CD4-positive, alpha-beta T cell treated with Interleukin-17A for 4 hours (primary cell): ENCODE results near the gene EXOC6B.
"Not testable (repeated sequence)": the region's sequence is repeated elsewhere in the genome, so short reads cannot be mapped to it uniquely, and the experiment has no call there.

Experiments used
- DNase-seq: peaks from one replicate; pipeline ENCODE4 v3.0.0-alpha.2; 2020; ENCODE audit warnings: mixed read lengths

Gene EXOC6B

GRCh38 chr2:72421771-72422379, 404.0 kb downstream of the EXOC6B start:
- DNase-seq: not testable (repeated sequence)

DNA sequence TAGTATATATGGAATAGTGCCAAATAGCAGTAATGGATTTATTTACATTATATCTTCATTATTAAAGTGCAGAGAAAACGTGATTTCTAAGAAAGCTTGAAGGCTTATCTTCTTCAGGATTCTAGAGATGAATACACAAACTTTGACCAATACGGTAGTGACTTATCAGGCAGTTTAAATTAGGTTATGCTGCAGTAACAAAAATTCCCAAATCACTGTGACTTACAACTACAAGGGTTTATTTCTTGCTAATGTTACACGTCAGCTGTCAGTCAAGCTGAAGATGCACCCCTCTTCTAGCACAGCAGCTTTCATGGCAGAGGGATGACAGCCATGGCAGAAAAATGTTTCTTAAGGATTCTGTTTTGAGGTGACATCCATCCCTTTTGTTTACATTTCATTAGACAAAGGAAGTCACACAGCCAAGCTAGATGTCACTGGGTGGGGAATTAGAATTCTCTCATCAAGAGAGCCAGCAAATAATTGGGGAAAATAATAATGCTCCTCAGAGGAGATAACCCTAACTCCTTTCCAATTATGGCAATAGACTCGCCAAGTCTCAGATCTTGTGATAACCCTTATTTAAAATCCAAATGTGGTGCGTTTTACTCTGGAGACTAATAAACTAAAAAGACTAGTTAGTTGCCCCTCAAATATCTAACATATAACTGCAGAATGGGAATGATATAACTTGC, 409.9 kb downstream of the EXOC6B start:
- DNase-seq: no peak

DNA sequence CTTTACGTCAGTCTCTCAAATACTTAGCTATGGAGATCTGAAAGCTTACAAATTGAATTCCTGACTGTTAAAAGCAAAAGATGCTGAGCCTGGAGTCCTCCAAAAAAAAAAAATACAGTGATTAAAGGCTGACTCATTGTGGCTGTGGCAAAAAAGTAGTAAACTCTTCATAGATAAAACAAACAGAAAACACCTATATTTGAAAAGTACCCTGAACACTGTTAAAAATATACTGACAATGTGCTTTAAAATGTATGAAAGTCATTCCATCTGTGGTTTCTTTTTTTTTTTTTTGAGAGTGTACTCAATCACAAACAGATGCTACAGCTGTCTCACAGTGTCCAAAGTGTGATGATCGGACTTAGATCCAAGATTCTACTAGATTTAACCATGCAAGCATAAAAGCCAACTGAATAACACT, 410.6 kb downstream of the EXOC6B start:
- no peak for DNase-seq

DNA sequence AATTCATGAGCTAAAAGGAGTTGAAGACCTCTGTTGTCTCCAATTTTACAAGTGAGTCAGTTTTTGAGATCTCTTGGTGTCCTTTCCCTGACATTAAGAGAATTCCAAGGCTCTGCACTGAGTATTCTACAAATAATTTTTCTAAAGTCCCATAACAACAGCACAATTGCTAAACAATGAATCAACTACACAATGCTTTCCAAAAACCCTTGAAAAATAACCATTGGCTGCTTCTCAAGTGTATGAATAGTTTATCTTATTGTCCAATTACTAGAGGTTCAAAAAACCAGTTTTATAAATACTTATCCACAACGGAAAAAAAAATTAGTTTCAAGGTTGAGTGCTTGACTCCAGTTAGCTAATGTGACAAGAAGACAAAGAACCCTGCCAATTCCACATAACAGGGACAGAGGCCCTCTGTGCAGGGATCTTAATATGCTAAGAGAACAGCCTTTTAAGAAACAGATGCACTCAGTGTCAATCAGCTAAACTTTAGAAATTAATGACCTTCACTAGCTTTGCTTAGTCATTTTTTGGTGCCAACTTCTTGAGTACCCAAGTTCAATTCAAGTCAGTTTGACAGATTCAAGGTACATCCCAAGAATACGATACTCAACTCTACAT, 411.6 kb downstream of the EXOC6B start:
- no peak for DNase-seq

DNA sequence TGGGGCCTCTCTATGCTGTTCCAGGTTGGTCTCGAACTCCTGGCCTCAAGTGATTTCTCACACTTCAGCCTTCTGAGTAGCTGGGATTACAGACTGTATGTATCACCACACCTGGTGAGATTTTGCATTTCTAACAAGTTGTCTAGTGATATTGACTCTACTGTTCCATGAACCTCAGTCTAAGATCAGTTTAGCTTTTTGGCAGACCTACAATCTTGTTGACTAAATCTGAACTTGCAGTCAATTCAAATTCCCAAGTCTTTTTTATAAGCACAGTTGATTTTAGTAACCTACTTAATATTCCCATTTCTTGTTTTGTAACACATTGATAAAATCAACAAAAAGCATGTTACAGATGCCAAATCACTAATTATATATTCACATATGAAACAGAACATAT, 412.1 kb downstream of the EXOC6B start:
- DNase-seq: no peak

DNA sequence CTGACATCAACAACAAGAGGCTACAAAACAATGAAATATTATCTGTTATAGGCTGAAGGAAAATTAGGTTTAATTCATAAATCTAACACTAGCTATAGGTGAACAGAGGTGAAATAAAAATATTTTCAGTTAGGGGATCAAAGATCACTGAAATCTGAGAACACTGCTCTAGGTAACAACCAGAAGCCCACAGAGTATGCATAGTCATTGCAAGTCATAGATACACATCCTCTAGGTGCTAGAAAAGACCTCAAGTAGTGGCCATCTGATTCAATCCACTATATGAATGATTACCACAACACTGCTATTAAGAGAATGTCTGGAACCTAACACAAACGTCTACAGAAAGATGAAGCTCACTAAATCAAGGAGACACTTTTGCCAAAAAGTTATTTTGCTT, 413.6 kb downstream of the EXOC6B start:
- no peak for DNase-seq

DNA sequence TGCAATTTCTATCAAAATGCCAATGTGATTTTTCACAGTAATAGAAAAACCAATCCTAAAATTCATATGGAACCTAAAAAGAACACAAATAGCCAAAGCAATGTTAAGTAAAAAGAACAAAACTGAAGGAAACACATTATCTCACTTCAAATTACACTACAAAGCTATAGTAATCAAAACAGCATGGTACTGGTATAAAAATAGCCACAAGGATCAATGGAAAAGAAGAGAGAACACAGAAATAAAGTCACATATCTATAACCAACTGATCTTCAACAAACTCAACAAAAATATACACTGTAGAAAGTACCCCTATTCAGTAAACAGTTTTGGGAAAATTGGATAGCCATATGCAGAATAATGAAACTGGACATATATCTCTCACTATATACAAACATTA, 426.0 kb downstream of the EXOC6B start:
- DNase-seq: no peak

DNA sequence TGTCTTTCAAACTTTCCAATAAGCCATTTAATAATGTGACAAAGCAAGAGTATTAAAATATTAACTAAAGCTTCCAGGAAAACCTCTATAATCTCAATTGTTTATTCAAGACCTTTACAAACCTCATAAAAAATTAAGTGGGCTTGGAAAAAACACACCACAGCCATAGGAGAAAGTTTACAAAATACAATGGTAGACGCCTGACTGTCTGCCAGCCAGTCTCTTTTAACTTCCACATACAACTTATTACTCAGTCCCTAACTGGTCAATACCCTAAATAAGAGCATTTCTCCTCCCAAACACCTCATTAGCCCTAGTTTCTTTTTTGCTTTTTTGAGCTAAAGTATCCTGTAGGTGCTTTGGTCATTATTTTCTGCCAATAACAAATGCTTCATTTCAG, 430.7 kb downstream of the EXOC6B start:
- DNase-seq: no peak

DNA sequence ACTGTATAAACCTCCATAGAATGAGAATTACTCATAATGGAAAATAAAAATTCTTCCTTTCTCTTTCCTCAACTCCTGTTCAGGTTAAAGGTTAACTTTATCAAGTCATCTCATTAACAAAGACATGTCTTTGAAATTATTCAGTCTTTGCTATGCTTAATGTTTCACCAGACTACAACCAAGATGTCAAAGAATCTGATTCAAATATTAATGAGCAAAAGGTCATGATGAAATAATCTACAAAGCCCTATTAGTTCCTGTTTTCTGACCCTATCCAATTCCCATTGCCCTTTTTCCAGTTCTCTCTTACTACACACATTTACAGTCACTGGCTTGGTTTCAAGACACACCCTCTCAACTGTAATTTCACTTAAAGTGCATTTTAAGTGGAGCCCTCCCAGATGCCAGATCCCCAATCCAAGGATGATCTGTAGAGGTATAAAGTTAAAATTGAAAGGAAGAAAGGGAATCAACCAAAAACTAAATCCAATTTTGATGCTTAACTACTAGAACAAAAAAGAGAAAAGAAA, 431.2 kb downstream of the EXOC6B start:
- no peak for DNase-seq

DNA sequence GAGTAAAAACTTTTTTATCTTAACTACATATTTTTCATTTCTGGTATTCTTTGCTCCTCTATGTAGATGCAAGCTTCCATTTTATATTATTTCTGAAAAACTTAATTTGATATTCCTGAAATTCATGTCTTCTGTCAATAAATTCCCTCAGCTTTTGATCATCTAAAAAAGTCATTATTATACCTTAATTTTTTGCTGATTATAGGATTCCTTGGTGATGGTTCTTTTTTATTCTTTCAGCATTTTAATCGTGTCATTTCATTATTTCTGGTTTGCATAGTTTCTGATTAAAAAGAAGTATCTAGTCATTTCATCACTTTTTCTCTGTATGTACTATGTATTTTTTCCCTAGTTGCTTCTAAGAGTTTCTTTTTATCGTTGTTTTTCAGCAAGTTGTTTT, 436.4 kb downstream of the EXOC6B start:
- DNase-seq: no peak

- no peak for DNase-seq
These were observed 437.6 kb downstream of the EXOC6B start for GRCh38 chr2:72388263-72388662.

GRCh38 chr2:72386288-72386687, 439.5 kb downstream of the EXOC6B start:
- DNase-seq: no peak

- DNase-seq: no peak
These were observed 447.0 kb downstream of the EXOC6B start for GRCh38 chr2:72378753-72379348.

DNA sequence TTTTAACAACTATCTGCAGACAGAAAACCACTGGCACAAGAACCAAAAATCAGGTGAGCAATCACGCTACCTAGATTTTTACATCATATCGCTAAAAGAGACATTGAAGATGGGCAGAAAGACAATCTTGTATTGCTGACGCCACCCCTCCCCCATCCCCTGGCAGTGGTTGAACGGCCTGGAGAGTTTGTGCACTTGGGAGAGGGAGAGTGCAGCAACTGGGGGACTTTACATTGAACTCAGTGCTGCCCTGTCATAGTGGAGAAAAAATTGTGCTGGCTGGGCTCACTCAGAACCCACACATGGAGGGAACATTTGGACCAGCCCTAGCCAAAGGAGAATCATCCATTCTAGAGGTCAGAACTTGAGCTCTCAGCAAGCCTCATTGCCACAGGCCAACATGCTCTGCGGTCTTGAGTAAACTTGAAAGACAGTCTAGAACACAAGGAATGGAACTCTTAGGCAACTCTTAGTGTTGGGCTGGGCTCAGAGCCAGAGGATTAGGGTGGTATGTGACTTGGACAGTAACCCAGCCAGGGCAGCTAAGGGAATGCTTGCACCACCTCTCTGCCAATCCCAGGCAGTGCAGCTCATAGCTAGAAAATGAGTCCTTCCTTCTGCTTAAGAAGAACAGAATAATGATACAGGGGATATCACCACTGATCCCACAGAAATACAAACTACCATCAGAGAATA, 458.2 kb downstream of the EXOC6B start:
- DNase-seq: no peak

DNA sequence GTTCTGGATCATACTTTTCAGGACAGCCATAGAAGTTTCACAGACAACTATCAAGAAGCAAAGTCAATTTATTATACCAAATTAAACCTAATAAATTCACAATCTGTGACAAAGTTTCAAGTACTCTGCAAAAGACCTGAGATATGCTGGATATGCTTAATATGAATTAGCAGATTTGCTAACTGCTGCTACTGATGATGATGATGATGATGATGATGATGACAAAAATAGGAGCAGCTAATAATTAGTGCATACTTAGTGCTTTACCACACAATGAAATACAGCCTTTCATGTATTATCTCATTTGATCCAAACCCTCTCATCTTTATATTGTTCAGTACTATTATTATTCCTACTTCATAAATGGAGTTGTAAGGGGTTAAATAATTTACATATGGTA, 462.4 kb downstream of the EXOC6B start:
- DNase-seq: no peak

GRCh38 chr2:72362733-72363132, 463.1 kb downstream of the EXOC6B start:
- DNase-seq: no peak

DNA sequence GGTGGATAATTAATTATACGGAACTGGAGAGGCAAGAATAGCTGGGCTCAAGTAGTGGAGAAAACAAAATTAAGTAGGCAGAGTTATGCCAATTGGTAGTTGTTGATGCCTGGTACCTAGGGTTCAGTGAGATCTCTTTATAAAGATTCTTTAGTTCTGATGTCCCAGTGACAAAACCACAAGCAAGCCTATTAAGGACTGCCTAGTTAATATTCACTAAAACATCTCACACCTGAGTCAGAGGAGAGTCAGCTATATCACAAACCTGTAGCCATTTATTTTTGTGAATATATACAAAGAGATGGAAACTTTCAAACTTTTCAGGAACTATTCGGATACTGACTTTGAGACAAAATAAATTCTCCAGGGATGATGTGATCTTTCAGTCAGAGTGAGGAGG, 464.3 kb downstream of the EXOC6B start:
- no peak for DNase-seq

GRCh38 chr2:72361042-72361441, 464.8 kb downstream of the EXOC6B start:
- DNase-seq: no peak

DNA sequence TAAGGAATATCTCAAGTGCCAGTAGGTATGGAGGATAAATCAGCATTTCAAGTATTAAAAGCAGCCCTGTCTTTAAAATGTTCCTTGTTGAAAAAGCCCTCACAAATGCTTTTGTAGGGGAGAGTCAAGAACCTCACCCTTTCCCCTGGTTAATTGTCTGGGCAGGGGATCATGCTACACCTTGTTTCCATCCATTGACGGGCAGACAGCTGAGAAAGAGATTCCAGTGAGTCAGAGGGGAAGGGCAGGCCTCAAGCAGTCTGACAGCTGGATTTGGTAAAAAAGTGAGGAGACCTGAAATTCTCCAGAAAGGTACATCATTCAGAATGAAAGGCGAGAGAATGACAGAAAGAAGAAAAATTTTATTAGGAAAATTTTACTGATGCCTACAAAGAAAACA, 475.0 kb downstream of the EXOC6B start:
- no peak for DNase-seq

DNA sequence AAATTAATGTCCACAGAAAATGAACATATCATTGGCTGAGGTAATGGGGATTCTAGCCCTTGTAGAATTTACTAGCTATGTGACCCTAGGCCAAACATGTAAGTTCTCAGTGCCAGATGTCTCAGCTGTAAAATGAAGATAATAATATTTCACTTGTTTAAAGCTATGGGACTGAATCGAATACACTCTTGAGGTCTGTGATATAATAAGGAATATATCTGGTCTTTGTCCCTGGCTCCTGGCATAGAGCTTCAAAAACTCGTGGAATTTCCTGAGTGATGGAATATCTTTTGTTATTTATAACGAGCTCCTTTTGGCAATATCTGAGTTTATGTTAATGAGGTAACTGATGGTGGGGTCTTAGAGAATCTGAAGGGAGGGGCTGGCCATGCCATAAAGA, 476.8 kb downstream of the EXOC6B start:
- no peak for DNase-seq

- no peak for DNase-seq
These were observed 478.8 kb downstream of the EXOC6B start for GRCh38 chr2:72347081-72347480.

- DNase-seq: no peak
These were observed 484.2 kb downstream of the EXOC6B start for GRCh38 chr2:72341639-72342038.

DNA sequence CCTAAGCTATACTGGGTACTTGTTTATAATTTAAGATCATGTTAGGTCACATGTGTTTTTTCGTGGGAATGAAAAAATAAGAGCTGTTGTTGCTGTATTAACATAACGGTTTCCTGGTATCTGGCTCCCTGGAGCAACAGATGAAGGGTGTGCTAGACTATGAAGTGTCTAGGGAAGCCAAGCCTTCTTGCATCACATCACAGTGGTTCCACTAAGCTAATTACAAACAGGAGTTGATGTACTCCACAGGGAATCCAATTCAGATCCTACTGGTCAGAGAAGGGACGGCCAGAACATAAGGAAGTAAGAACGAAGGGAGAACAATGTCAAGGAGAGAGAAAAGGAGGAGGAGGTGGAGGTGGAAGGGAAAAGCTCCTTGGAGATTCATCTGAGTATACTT, 485.2 kb downstream of the EXOC6B start:
- no peak for DNase-seq
